ENCODE results near the gene MRPS18A. TPM values are rescaled to one million over a fixed set of nuclear protein-coding genes. Genes with fewer than 3 reads are reported as not detected.
A peak's percentile ranks its signal among the peaks of the same experiment; 100 is the strongest.

MRPS18A gene
- total RNA-seq, 4 donors from 2014 or later: 30.7 to 47.4 (median 37.1) TPM

DNA sequence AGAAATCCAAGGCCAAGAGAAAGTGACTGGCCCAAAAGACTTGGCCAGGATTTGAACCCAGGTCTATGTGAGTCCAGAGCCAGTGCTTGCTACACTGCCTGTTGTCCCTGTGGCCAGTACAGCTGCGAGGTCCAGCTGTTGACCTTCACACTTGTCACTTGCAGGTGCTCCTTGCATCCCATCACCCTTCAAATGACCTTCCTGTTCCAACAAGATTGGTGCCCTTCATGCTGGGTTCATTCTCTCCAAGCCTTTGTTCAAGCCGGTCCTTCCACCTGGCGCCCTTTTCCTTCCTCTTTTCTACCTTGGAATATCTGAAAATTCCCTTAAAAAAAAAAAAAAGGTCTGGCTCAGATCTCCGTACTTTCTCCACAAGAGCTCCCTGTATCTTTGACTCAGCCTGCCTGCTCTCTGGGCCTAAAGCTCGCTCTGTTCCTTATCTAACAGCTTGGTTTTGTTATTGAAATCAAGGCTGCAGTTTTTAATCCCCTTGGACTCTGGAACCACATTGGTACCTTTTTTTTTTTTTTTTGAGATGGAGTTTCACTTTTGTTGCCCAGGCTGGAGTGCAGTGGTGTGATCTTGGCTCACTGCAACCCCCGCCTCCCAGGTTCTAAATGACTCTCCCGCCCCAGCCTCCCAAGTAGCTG, 22.2 kb upstream of the MRPS18A start:
- WGBS: 90% methylated on average over 7 of the region's 7 CpGs
- Histone ChIP-seq H3K4me3 (no peak overlapping the region), H3K4me1 (peaks cover 10 to 38% (median 30%) of the 10 kb centered on the region in 4 donors), H3K27me3 (no peaks in the 10 kb centered on the region), H3K36me3 (no peaks in the 10 kb centered on the region), H3K27ac (replicated peaks in 1 of 4) (peak overlapping the region; percentile 49 to 72 (median 58)), H3K9me3 (no peaks in the 10 kb centered on the region)
- TF ChIP-seq EP300 (IDR thresholded peaks at IDR 0.05) (no peak), POLR2AphosphoS5 (IDR thresholded peaks at IDR 0.05) (no peak)
- TF ChIP-seq, protein P1, sequence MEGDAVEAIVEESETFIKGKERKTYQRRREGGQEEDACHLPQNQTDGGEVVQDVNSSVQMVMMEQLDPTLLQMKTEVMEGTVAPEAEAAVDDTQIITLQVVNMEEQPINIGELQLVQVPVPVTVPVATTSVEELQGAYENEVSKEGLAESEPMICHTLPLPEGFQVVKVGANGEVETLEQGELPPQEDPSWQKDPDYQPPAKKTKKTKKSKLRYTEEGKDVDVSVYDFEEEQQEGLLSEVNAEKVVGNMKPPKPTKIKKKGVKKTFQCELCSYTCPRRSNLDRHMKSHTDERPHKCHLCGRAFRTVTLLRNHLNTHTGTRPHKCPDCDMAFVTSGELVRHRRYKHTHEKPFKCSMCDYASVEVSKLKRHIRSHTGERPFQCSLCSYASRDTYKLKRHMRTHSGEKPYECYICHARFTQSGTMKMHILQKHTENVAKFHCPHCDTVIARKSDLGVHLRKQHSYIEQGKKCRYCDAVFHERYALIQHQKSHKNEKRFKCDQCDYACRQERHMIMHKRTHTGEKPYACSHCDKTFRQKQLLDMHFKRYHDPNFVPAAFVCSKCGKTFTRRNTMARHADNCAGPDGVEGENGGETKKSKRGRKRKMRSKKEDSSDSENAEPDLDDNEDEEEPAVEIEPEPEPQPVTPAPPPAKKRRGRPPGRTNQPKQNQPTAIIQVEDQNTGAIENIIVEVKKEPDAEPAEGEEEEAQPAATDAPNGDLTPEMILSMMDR (IDR thresholded peaks at IDR 0.05): no peak
- no peak for DNase-seq (ENCODE audit: extremely low spot score)
- intact Hi-C loops (cut with DNase I): no loop called here

DNA sequence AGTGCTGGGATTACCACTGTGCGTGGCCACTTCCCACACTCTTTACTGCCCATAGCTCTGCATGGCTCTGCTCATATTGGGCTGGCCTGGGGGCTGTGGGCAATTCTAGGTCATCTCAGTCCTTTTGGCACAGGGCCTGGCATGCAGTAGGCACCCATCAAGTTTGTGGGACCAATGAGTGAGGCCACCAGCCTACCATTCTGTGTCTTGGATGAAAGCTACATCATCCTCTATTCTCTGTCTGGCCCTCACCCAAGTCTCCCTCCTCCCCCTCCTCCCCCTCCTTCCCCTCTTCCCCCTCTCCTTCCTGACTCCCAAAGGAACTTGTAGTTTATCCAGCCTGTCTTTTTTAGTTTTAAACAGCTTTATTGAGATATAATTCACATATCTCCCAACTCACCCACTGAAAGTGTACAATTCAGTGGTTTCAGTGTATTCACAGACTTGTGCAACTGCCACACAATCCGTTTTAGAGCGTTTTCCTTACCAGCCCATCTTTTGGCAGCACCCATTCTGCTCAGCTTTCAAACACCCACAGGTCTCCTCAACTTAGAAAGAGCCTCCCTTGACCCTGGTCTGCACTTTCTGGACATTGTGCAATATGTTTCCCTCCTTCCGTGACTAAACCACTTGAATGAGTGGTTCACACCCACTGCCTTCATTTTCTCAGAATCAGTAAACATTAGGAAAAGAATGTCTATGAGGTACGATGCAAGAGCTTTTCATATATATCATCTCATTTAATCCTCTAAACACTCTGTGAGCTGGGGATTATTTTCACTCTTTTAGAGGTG, 21.5 kb upstream of the MRPS18A start:
- H3K36me3 ChIP-seq: no peaks in the 10 kb centered on the region
- no peaks in the 10 kb centered on the region for H3K9me3 ChIP-seq
- no peaks in the 10 kb centered on the region for H3K27me3 ChIP-seq
- TF ChIP-seq POLR2AphosphoS5 (IDR thresholded peaks at IDR 0.05) (peak; percentile 38 to 53), POLR2A (IDR thresholded peaks at IDR 0.05; ENCODE audit: low read depth) (no peak)
- WGBS: 62% methylated on average over 5 of the region's 5 CpGs
- H3K4me1 ChIP-seq: peaks cover 10 to 35% (median 30%) of the 10 kb centered on the region in 4 donors
- no peak overlapping the region for H3K4me3 ChIP-seq
- intact Hi-C loops (cut with DNase I): no loop called here
- DNase-seq (ENCODE audit: extremely low spot score): no peak
- H3K27ac ChIP-seq (replicated peaks in 1 of 4): peak overlapping the region; percentile 49 to 72 (median 60)

DNA sequence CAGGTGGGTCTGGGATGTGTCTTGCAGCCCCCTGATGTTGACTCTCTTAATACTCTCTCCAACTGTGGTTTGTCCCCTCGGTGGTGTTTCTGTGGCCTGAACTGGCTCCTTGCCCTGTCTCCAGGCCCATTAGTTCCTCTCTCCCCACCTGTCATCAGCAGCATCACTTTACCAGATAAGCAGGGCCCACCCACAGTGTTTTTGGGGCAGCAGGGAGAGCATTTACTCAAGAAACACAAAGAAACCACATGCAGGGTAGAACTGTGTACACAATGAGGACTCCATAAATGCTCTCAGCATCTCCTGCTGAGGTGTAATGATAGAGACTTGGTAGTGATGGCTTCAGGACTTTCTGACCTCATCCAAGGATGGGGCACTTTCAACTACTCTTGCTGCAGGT, 20.2 kb upstream of the MRPS18A start:
- 75% methylated on average over 1 of the region's 1 CpG for WGBS
- Histone ChIP-seq H3K4me1 (peaks cover 22 to 46% (median 38%) of the 10 kb centered on the region in 4 donors), H3K4me3 (no peak overlapping the region), H3K27me3 (no peaks in the 10 kb centered on the region), H3K9me3 (no peaks in the 10 kb centered on the region), H3K27ac (replicated peaks in 1 of 4) (peak overlapping the region in 2 of 4 donors; percentile 27 to 55), H3K36me3 (no peaks in the 10 kb centered on the region)
- intact Hi-C loops (cut with DNase I): no loop called here
- TF ChIP-seq POLR2A (IDR thresholded peaks at IDR 0.05; ENCODE audit: low read depth): no peak
- TF ChIP-seq EP300 (IDR thresholded peaks at IDR 0.05): no peak
- TF ChIP-seq POLR2AphosphoS5 (IDR thresholded peaks at IDR 0.05): no peak
- TF ChIP-seq, protein P1 (IDR thresholded peaks at IDR 0.05): no peak
- no peak for DNase-seq (ENCODE audit: extremely low spot score)

DNA sequence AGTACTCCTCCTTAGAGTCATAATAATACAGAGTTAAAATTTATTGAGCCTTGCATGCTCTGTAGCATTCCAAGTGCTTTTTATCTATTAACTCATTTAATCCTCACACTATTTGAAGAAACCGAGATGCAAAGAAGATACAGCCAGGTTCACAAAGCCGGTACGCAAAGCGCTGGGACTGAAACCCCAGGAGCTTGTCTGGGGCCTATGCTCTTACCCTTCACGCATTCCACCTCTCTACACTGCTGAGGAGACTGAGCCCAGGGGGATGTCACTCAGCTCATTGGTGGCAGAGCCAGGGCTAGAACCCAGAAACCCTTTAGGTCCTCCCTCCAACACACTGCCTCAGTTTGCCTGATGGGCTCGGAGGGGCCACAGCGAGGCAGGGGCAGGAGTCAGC, 19.7 kb upstream of the MRPS18A start:
- H3K4me1 ChIP-seq: peaks cover 22 to 51% (median 43%) of the 10 kb centered on the region in 4 donors
- no peak for DNase-seq (ENCODE audit: extremely low spot score)
- peak overlapping the region in 3 of 4 donors; percentile 3 to 55 (median 27) for H3K27ac ChIP-seq (replicated peaks in 1 of 4)
- H3K9me3 ChIP-seq: no peaks in the 10 kb centered on the region
- intact Hi-C loops (cut with DNase I): no loop called here
- 97% methylated on average over 7 of the region's 7 CpGs for WGBS
- no peak for TF ChIP-seq POLR2A (IDR thresholded peaks at IDR 0.05; ENCODE audit: low read depth)
- no peak for TF ChIP-seq EP300 (IDR thresholded peaks at IDR 0.05)
- no peak for TF ChIP-seq POLR2AphosphoS5 (IDR thresholded peaks at IDR 0.05)
- TF ChIP-seq, protein P1 (IDR thresholded peaks at IDR 0.05): no peak
- H3K27me3 ChIP-seq: no peaks in the 10 kb centered on the region
- H3K36me3 ChIP-seq: no peaks in the 10 kb centered on the region
- no peak overlapping the region for H3K4me3 ChIP-seq

DNA sequence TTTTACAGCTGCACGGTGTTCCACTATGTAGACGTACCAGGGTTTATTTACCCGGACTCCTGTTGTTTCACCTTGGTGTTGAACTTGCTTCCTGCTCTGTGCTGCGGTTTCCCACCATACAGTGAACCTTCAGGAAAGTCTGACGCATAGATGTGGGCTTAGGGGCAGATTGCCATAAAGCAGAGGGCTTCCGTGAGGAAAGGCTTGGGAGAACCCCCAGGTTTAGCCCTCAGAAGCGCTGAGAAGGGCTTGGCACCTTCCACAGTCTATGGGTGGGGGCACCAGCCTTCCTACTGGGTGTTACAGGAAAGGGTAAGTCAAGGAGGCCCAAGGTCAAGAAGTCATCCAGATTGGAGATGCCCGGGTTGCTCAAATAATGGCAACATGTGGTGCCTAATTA, 19.2 kb upstream of the MRPS18A start:
- Histone ChIP-seq H3K27me3 (no peaks in the 10 kb centered on the region), H3K27ac (replicated peaks in 1 of 4) (peak overlapping the region in 2 of 4 donors; percentile 3 to 55), H3K4me1 (peaks cover 26 to 55% (median 48%) of the 10 kb centered on the region in 4 donors), H3K4me3 (no peak overlapping the region), H3K36me3 (no peaks in the 10 kb centered on the region), H3K9me3 (no peaks in the 10 kb centered on the region)
- no peak for TF ChIP-seq EP300 (IDR thresholded peaks at IDR 0.05)
- no peak for TF ChIP-seq POLR2A (IDR thresholded peaks at IDR 0.05; ENCODE audit: low read depth)
- TF ChIP-seq, protein P1 (IDR thresholded peaks at IDR 0.05): no peak
- TF ChIP-seq POLR2AphosphoS5 (IDR thresholded peaks at IDR 0.05): peak; percentile 25 to 51
- intact Hi-C loops (cut with DNase I): no loop called here
- DNase-seq (ENCODE audit: extremely low spot score): no peak
- WGBS: 64% methylated on average over 8 of the region's 8 CpGs
